B cell (primary cell): ENCODE results near the gene FGD4. TPM values are rescaled to one million over a fixed set of nuclear protein-coding genes. Genes with fewer than 3 reads are reported as not detected.
A peak's percentile ranks its signal among the peaks of the same experiment; 100 is the strongest.

Experiments used
- ATAC-seq: fragments of 200-7000 bp; cut with Tn5 transposase; one replicate; pipeline ENCODE4 v1.10.0; 2021; ENCODE audit warnings: low read depth, mild to moderate bottlenecking, moderate number of reproducible peaks, moderate library complexity
- CTCF ChIA-PET: fragments of 350-600 bp; sonication (Branson Sonifier 250); formaldehyde crosslinking; loops from one replicate; lab custom pipeline; 2021; ENCODE audit warnings: antibody characterized with exemption, inconsistent platforms; lab: Charles Lee
- POLR2A ChIA-PET: fragments of 350-600 bp; sonication (Branson Sonifier 250); formaldehyde crosslinking; loops from one replicate; lab custom pipeline; 2021; ENCODE audit warnings: antibody characterized with exemption; lab: Charles Lee
- DNase-seq: peaks from one replicate; pipeline ENCODE4 v3.0.0; 2013
- H2AFZ ChIP-seq: 2 replicates; pipeline ENCODE4 v1.6.1; 2012; ENCODE audit warnings: mild to moderate bottlenecking, low read depth, low read length; ENCODE audit not compliant: insufficient read depth, poor library complexity, severe bottlenecking
- H3K27ac ChIP-seq, 2 donors: 1 replicate in 1 of 2; 2 replicates in 1 of 2; pipeline ENCODE4 v1.5.1; 2012 to 2013; ENCODE audit warnings: low read length in 2 of 2, mild to moderate bottlenecking in 2 of 2, moderate library complexity in 1 of 2
- H3K27me3 ChIP-seq, 4 experiments: fragments of 200-600 bp in 1 of 4; sonication (generic) in 1 of 4; replicated peaks in 1 of 4; 1 replicate in 2 of 4; 2 replicates in 2 of 4; pipeline versions ENCODE4 v1.6.1 to v1.7.0; 2013 to 2016; ENCODE audit warnings: low read length in 3 of 4, mild to moderate bottlenecking in 2 of 4, mixed read lengths in 1 of 4, moderate library complexity in 1 of 4; ENCODE audit not compliant: insufficient read depth in 4 of 4, control insufficient read depth in 3 of 4; ENCODE audit errors: control extremely low read depth in 1 of 4
- H3K36me3 ChIP-seq, 2 experiments: replicated peaks in 1 of 2; 1 replicate in 1 of 2; 2 replicates in 1 of 2; pipeline versions ENCODE4 v1.6.1 to v1.7.1; 2013; ENCODE audit warnings: low read length in 1 of 2; ENCODE audit not compliant: insufficient read depth in 2 of 2, control insufficient read depth in 1 of 2; ENCODE audit errors: control extremely low read depth in 1 of 2, extremely low read depth in 1 of 2
- H3K4me1 ChIP-seq, 2 donors: fragments of 200-600 bp in 1 of 2; sonication (generic) in 1 of 2; 1 replicate in 1 of 2; 2 replicates in 1 of 2; pipeline versions ENCODE4 v1.5.1 to v1.6.1; 2013 to 2017; ENCODE audit warnings: low read length in 2 of 2; ENCODE audit not compliant: control insufficient read depth in 2 of 2, insufficient read depth in 2 of 2
- H3K4me2 ChIP-seq: replicated peaks from 2 replicates; pipeline ENCODE3; 2012; ENCODE audit warnings: mild to moderate bottlenecking, low read depth, low read length; ENCODE audit not compliant: poor library complexity, severe bottlenecking
- H3K4me3 ChIP-seq, 5 experiments: fragments of 200-600 bp in 1 of 5; sonication (generic) in 1 of 5; 1 replicate in 3 of 5; 2 replicates in 2 of 5; pipeline versions ENCODE4 v1.5.1 to v1.7.0; 2011 to 2016; ENCODE audit warnings: low read length in 4 of 5, mild to moderate bottlenecking in 4 of 5, low read depth in 2 of 5, control low read depth in 1 of 5, moderate library complexity in 1 of 5; ENCODE audit not compliant: insufficient read depth in 1 of 5; ENCODE audit errors: control extremely low read depth in 1 of 5, extremely low read depth in 1 of 5
- H3K79me2 ChIP-seq: fragments of 200-600 bp; sonication (generic); one replicate; pipeline ENCODE4 v1.6.0; 2016; ENCODE audit warnings: low read length; ENCODE audit not compliant: control insufficient read depth, insufficient read depth
- H3K9ac ChIP-seq: fragments of 200-600 bp; sonication (generic); 2 replicates; pipeline ENCODE4 v1.6.1; 2017; ENCODE audit warnings: mild to moderate bottlenecking, low read length, moderate library complexity
- H3K9me3 ChIP-seq, 3 donors: one replicate each; pipeline versions ENCODE4 v1.6.1 to v1.7.1; 2013; ENCODE audit warnings: low read length in 2 of 3; ENCODE audit not compliant: control insufficient read depth in 2 of 3, insufficient read depth in 1 of 3; ENCODE audit errors: control extremely low read depth in 1 of 3
- H4K20me1 ChIP-seq: 2 replicates; pipeline ENCODE4 v1.6.0; 2012; ENCODE audit warnings: mild to moderate bottlenecking, low read length; ENCODE audit not compliant: insufficient read depth, control insufficient read depth, poor library complexity, severe bottlenecking
- H3K27ac Mint-ChIP-seq: one replicate; pipeline ENCODE4 v1.8.0; 2021; ENCODE audit warnings: mixed read lengths
- H3K27me3 Mint-ChIP-seq: one replicate; pipeline ENCODE4 v1.8.0; 2021; ENCODE audit warnings: mixed read lengths
- H3K4me1 Mint-ChIP-seq: one replicate; pipeline ENCODE4 v1.8.0; 2021; ENCODE audit warnings: mixed read lengths
- H3K4me3 Mint-ChIP-seq: one replicate; pipeline ENCODE4 v1.8.0; 2021; ENCODE audit warnings: mixed read lengths
- H3K9me3 Mint-ChIP-seq: one replicate; pipeline ENCODE4 v1.8.0; 2022; ENCODE audit warnings: mixed read lengths; ENCODE audit not compliant: insufficient read depth
- EZH2 ChIP-seq: IDR thresholded peaks from 2 replicates; pipeline ENCODE4 v1.6.1; 2012; ENCODE audit warnings: borderline replicate concordance, low read depth, mild to moderate bottlenecking, moderate library complexity, low read length; ENCODE audit not compliant: insufficient read depth, poor library complexity, severe bottlenecking
- WGBS: methylation state at CpG from one replicate; pipeline ENCODE4 v1.1.5; 2013; ENCODE audit warnings: missing lambda C conversion rate; ENCODE audit not compliant: insufficient coverage; 5-methylcytosine and 5-hydroxymethylcytosine counted together
- intact Hi-C: fragments of 100-400 bp; cut with micrococcal nuclease; formaldehyde crosslinking; loops from one replicate; pipeline ENCODE4 v1.10.0; 2022
- polyA plus RNA-seq: library from polyadenylated mRNA; depleted of rRNA; stranded (reverse); fragments of >200 nt; gene quantifications from 2 replicates; pipeline ENCODE4 v1.2.3, GENCODE V29; 2012
- total RNA-seq, 2 donors: library from RNA; stranded (reverse); fragments of 120-200 nt in 1 of 2; gene quantifications; 1 replicate in 1 of 2; 2 replicates in 1 of 2; pipeline versions ENCODE4 v1.2.3 to v1.2.4, GENCODE V29; 2013 to 2022
- TF ChIP-seq, protein P1 (sequence below): fragments of 200-600 bp; IDR thresholded peaks from one replicate; pipeline ENCODE4 v1.8.0; 2022; ENCODE audit warnings: antibody characterized with exemption, mild to moderate bottlenecking

Gene FGD4
- total and polyA plus RNA-seq, 2 donors (not counting 1 experiment from before 2014, with no cell fraction given) = 2.1 to 2.8 TPM

GRCh38 chr12:32398816-32399369 is 465 bp upstream of the FGD4 start:
- POLR2A ChIA-PET = interaction anchor here (0.6 kb wide), 1 partner anchor 1072 kb away, joined by 3 read pairs; no protein-coding TSS in a partner anchor
- 6% methylated on average over 35 of the region's 36 CpGs for WGBS
- no peak for DNase-seq

More at GRCh38 chr12:32398816-32399369, 465 bp upstream of the FGD4 start:
- H3K4me3 ChIP-seq = peak overlapping the region; percentile 36 to 67 (median 58)
- peak overlapping the region; percentile 98 for H3K4me2 ChIP-seq
- Mint-ChIP-seq H3K27ac (no peak overlapping the region), H3K27me3 (peaks cover 27% of the 10 kb centered on the region), H3K4me1 (peaks cover 14% of the 10 kb centered on the region), H3K9me3 (no peaks in the 10 kb centered on the region), H3K4me3 (peak overlapping the region; percentile 98)
- H3K27me3 ChIP-seq = peaks cover 0 to 34% (median 16%) of the 10 kb centered on the region in 4 experiments
- peaks cover 9 to 15% of the 10 kb centered on the region in 2 donors for H3K4me1 ChIP-seq
- H3K9ac ChIP-seq = peak overlapping the region; percentile 67
- no peak for ATAC-seq
- peaks cover 0 to 11% (median 0%) of the 10 kb centered on the region in 3 donors for H3K9me3 ChIP-seq
- H2AFZ ChIP-seq = peak overlapping the region; percentile 92
- intact Hi-C loops = no loop called here
- H3K36me3 ChIP-seq = no peaks in the 10 kb centered on the region
- H4K20me1 ChIP-seq = no peaks in the 10 kb centered on the region
- TF ChIP-seq, protein P1, sequence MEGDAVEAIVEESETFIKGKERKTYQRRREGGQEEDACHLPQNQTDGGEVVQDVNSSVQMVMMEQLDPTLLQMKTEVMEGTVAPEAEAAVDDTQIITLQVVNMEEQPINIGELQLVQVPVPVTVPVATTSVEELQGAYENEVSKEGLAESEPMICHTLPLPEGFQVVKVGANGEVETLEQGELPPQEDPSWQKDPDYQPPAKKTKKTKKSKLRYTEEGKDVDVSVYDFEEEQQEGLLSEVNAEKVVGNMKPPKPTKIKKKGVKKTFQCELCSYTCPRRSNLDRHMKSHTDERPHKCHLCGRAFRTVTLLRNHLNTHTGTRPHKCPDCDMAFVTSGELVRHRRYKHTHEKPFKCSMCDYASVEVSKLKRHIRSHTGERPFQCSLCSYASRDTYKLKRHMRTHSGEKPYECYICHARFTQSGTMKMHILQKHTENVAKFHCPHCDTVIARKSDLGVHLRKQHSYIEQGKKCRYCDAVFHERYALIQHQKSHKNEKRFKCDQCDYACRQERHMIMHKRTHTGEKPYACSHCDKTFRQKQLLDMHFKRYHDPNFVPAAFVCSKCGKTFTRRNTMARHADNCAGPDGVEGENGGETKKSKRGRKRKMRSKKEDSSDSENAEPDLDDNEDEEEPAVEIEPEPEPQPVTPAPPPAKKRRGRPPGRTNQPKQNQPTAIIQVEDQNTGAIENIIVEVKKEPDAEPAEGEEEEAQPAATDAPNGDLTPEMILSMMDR = no peak
- no peak for TF ChIP-seq EZH2
- H3K27ac ChIP-seq = no peak overlapping the region
- CTCF ChIA-PET = interaction anchor here (1.2 kb wide), 1 partner anchor 33 kb away, joined by 3 read pairs; no protein-coding TSS in a partner anchor
- no peaks in the 10 kb centered on the region for H3K79me2 ChIP-seq
